ENCODE measurements around the gene MCRIP2. TPM values are rescaled to one million over a fixed set of nuclear protein-coding genes. Genes with fewer than 3 reads are reported as not detected.
A peak's percentile ranks its signal among the peaks of the same experiment; 100 is the strongest.

The MCRIP2 gene
- total and polyA plus RNA-seq, 12 donors, result 7.1 to 253 (median 150) TPM

- H3K9me3 ChIP-seq (replicated peaks in 1 of 3), result no peaks in the 10 kb centered on the region
- H3K27me3 ChIP-seq, result no peaks in the 10 kb centered on the region
- peak overlapping the region in 1 of 4 donors; percentile 51 for H3K4me3 ChIP-seq
- H3K27ac ChIP-seq, result peak overlapping the region in 1 of 5 donors; percentile 77
- peaks cover 17 to 19% of the 10 kb centered on the region in 2 donors for H3K4me1 ChIP-seq (replicated peaks in 1 of 2)
- peaks cover 0 to 27% of the 10 kb centered on the region in 2 donors for H3K36me3 ChIP-seq (replicated peaks in 1 of 2)
- DNase-seq, result no peak
- WGBS, 4 donors, result 19 to 48% (median 32%) methylated on average over 3 to 25 of the region's 25 CpGs
- intact Hi-C loops (cut with DNase I), result no loop called here
- TF ChIP-seq, protein P1, sequence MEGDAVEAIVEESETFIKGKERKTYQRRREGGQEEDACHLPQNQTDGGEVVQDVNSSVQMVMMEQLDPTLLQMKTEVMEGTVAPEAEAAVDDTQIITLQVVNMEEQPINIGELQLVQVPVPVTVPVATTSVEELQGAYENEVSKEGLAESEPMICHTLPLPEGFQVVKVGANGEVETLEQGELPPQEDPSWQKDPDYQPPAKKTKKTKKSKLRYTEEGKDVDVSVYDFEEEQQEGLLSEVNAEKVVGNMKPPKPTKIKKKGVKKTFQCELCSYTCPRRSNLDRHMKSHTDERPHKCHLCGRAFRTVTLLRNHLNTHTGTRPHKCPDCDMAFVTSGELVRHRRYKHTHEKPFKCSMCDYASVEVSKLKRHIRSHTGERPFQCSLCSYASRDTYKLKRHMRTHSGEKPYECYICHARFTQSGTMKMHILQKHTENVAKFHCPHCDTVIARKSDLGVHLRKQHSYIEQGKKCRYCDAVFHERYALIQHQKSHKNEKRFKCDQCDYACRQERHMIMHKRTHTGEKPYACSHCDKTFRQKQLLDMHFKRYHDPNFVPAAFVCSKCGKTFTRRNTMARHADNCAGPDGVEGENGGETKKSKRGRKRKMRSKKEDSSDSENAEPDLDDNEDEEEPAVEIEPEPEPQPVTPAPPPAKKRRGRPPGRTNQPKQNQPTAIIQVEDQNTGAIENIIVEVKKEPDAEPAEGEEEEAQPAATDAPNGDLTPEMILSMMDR (IDR thresholded peaks at IDR 0.05), result no peak
- TF ChIP-seq POLR2A (IDR thresholded peaks at IDR 0.05), result no peak
Observed at GRCh38 chr16:675884-676564, 34.4 kb downstream of the MCRIP2 start.

- WGBS, 4 donors, result 89 to 93% (median 91%) methylated on average over 10 to 21 of the region's 21 CpGs
- Histone ChIP-seq H3K9me3 (replicated peaks in 1 of 3) (no peaks in the 10 kb centered on the region), H3K4me3 (no peak overlapping the region), H3K36me3 (replicated peaks in 1 of 2) (peaks cover 0 to 25% of the 10 kb centered on the region in 2 donors), H3K4me1 (replicated peaks in 1 of 2) (peaks cover 23 to 24% of the 10 kb centered on the region in 2 donors), H3K27me3 (no peaks in the 10 kb centered on the region), H3K27ac (no peak overlapping the region)
- TF ChIP-seq, protein P1 (IDR thresholded peaks at IDR 0.05), result no peak
- no peak for TF ChIP-seq POLR2A (IDR thresholded peaks at IDR 0.05)
- intact Hi-C loops (cut with DNase I), result no loop called here
- no peak for DNase-seq
Observed at GRCh38 chr16:676565-676902, 34.9 kb downstream of the MCRIP2 start.

DNA sequence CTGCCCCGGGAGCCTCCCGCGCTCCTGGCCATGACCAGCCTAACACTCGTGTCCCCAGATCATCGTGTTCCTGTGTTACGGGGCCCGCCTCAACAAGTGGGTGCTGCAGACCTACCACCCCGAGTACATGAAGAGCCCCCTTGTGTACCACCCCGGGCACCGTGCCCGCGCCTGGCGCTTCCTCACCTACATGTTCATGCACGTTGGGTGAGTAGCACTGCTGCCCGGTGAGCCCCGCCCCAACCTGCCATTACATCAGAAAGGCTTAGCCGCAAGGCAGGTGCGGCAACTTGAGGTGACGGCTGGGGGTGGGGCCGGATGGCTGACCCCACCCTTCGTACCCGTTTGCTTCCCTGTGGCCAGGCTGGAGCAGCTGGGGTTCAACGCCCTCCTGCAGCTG is 35.3 kb downstream of the MCRIP2 start:
- peaks cover 25 to 26% of the 10 kb centered on the region in 2 donors for H3K4me1 ChIP-seq (replicated peaks in 1 of 2)
- DNase-seq, result no peak
- H3K9me3 ChIP-seq (replicated peaks in 1 of 3), result no peaks in the 10 kb centered on the region
- TF ChIP-seq POLR2A (IDR thresholded peaks at IDR 0.05), result no peak
- TF ChIP-seq, protein P1 (IDR thresholded peaks at IDR 0.05), result no peak
- H3K27me3 ChIP-seq, result no peaks in the 10 kb centered on the region
- WGBS, 4 donors, result 70 to 91% (median 77%) methylated on average over 4 to 23 of the region's 23 CpGs
- H3K27ac ChIP-seq, result no peak overlapping the region
- no peak overlapping the region for H3K4me3 ChIP-seq
- intact Hi-C loops (cut with DNase I), result no loop called here
- peaks cover 0 to 25% of the 10 kb centered on the region in 2 donors for H3K36me3 ChIP-seq (replicated peaks in 1 of 2)

DNA sequence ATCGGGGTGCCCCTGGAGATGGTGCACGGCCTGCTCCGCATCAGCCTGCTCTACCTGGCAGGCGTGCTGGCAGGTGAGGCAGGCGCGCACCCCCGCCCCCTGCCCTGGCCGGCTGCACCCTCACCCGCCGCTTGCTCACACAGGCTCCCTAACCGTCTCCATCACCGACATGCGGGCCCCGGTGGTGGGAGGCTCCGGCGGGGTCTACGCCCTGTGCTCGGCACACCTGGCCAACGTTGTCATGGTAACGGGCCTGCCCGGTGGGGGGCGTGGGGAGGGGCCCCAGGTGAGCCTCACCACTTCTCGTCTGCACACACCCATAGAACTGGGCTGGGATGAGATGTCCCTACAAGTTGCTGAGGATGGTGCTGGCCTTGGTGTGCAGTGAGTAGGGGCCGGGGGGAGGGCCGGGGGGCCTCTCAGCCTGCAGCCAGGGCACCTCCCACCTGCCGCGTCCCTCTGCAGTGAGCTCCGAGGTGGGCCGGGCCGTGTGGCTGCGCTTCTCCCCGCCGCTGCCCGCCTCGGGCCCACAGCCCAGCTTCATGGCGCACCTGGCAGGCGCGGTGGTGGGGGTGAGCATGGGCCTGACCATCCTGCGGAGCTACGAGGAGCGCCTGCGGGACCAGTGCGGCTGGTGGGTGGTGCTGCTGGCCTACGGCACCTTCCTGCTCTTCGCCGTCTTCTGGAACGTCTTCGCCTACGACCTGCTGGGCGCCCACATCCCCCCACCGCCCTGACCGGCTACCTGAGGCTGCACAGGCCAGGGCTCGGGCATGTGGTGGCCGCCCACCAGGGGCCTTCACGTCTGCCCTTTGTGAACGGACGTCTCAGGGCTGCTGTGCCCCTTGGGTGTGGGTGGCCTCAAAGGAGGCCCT is 35.9 kb downstream of the MCRIP2 start:
- no peak overlapping the region for H3K4me3 ChIP-seq
- no peaks in the 10 kb centered on the region for H3K9me3 ChIP-seq (replicated peaks in 1 of 3)
- WGBS, 4 donors, result 64 to 90% (median 76%) methylated on average over 10 to 57 of the region's 57 CpGs
- peaks cover 25 to 33% of the 10 kb centered on the region in 2 donors for H3K4me1 ChIP-seq (replicated peaks in 1 of 2)
- H3K27me3 ChIP-seq, result no peaks in the 10 kb centered on the region
- no peak for DNase-seq
- TF ChIP-seq, protein P1 (IDR thresholded peaks at IDR 0.05), result no peak
- peaks cover 0 to 25% of the 10 kb centered on the region in 2 donors for H3K36me3 ChIP-seq (replicated peaks in 1 of 2)
- H3K27ac ChIP-seq, result no peak overlapping the region
- intact Hi-C loops (cut with DNase I), result no loop called here

All from adrenal gland (tissue), 12 donors.